GM19467 (cell line): ENCODE results near the gene ATP6V1D.
A peak's percentile ranks its signal among the peaks of the same experiment; 100 is the strongest.
"Not testable (repeated sequence)": the region's sequence is repeated elsewhere in the genome, so short reads cannot be mapped to it uniquely, and the experiment has no call there.

ENCODE experiments used
- ATAC-seq: cut with Tn5 transposase; IDR thresholded peaks from one replicate; pipeline ENCODE4 v1.9.1; 2021; ENCODE audit warnings: mild to moderate bottlenecking, moderate library complexity; ENCODE audit not compliant: unreplicated experiment

ATP6V1D gene

GRCh38 chr14:67359775-67360469, at the start of gene ATP6V1D, which contains the start of gene EIF2S1:
TSS of gene ATP6V1D (minus strand) at chr14:67359804. CDS start at chr14:67359698, 106 bp downstream.
TSS of gene EIF2S1 (plus strand) at chr14:67360328. CDS start at chr14:67364768, 4,440 bp downstream.
- peak; percentile 91 for ATAC-seq

DNA sequence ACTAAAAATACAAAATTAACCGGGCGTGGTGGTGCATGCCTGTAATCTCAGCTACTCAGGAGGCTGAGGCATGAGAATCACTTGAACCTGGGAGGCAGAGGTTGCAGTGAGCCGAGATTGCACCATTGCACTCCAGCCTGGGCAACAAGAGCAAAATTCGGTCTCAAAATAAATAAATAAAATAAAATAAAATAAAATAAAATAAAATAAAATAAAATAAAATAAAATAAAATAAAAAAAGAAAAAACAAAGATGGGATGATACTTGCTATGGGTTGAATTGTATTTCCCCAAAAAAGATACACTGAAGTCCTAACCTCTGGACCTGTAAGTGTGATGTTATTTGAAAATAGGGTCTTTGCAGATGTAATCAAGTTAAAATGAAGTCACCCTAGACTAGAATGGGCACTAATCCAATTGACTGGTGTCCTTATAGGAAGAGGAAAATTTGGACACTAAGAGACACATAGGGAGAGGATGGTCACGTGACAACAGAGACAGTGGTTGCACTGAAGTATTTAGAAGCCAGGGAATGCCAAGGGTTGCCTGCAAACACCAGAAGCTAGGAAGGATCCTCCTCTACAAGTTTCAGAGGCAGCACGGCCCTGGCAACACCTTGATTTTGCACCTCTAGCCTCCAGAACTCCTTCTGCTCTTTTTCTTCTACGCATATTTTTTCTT, 48.7 kb upstream of the ATP6V1D start:
- ATAC-seq: not testable (repeated sequence)

- ATAC-seq: no peak
These were observed 46.2 kb upstream of the ATP6V1D start for GRCh38 chr14:67405771-67406170.

GRCh38 chr14:67400434-67400833, 40.8 kb upstream of the ATP6V1D start:
- no peak for ATAC-seq

GRCh38 chr14:67397536-67397935, 37.9 kb upstream of the ATP6V1D start:
- no peak for ATAC-seq

GRCh38 chr14:67396381-67396970, 36.9 kb upstream of the ATP6V1D start:
- ATAC-seq: no peak

- ATAC-seq: no peak
These were observed 36.2 kb upstream of the ATP6V1D start for GRCh38 chr14:67395876-67396189.

DNA sequence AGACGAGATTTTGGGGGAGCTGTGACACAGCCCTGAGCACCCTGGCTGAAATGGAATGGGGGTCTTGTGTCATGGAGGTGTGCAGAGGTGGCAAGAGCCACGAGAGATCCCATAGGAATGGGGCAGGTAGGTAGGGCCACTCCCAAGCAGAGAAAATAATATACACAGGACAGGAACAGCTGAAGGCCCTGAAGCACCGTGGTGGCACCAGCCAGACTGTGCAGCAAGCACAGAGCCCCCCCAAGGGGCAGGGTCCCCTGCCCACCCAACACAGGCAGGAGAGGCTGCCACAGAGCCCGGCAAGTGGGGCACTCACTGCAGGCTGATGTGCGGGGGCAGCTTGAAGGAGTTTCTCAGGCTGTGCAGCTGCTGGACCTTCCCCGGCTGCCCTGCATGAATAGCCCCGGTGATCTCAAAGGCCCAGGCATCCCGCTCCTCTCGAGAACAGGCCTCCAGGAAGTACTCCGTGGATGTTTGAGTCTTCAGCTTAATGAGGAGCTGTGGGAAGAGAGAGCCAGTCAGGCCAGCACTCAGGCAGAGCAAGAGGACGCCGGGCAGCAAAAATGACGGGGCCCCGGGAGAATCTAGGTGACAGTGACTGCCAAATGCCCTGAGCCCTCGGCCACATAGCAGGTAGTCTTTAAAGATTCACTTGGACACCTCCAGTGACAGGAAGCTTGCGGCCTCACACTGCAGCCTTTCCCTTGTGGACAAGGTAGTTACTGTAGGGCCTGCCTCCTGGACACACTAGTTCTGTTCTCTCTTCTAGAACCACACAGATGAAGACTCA, 35.7 kb upstream of the ATP6V1D start:
- ATAC-seq: no peak

DNA sequence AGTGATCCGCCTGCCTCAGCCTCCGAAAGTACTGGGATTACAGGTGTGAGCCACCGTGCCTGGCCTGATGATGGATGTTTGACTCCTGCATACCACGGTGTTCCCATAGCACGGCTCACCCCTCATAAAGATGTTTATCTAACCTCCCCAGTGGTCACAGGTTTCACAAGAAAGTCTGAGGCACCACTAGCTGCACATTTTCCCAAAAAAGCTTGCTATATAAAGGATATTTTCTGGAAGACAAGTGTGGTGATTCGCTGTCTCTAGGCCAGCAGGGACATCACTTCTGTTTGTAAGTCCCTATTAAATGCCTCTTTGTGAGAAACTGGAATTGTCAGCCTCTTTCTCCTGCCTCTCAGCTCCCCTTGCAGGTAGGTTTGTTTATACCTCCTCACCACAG, 34.1 kb upstream of the ATP6V1D start:
- ATAC-seq: no peak

- ATAC-seq: no peak
These were observed 33.2 kb upstream of the ATP6V1D start for GRCh38 chr14:67392800-67393199.

DNA sequence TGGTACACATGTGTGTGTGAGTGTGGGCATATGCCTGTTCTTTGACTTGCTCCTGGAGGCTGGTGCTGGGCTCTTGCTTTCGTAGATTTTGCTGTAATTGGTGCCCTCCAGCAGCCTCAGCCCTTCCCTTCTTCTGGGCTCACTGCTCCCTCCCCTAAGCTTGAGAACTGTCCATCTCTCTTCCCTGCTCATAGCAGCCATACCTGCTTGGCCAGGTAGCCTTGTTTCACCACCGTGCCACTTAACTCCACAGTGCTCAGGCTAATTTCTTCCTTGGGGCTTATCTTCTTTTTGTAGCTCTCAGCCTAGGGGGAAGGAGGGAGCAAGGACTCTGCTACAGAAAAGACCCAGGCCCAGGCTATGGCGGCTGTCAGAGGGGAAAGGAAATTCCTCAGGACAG, 32.5 kb upstream of the ATP6V1D start:
- ATAC-seq: no peak

DNA sequence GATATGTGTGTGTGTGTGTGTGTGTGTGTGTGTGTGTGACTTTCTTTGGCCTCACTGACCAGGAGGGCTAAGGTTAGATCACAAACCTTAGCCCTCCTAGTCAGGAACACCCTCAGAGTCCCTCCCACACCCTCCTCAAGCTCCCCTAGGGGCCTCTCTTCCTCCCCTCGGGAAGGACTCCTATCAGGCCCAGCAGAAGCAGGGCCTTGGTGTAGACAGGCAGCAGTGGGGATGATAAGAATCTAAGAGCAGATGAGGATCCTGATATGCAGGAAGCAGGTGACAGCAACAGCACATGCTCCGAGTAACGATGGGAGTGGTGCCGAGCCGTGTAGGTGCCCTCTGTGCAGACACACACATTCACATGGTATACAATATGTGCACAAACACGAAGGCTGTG, 31.7 kb upstream of the ATP6V1D start:
- ATAC-seq: no peak

DNA sequence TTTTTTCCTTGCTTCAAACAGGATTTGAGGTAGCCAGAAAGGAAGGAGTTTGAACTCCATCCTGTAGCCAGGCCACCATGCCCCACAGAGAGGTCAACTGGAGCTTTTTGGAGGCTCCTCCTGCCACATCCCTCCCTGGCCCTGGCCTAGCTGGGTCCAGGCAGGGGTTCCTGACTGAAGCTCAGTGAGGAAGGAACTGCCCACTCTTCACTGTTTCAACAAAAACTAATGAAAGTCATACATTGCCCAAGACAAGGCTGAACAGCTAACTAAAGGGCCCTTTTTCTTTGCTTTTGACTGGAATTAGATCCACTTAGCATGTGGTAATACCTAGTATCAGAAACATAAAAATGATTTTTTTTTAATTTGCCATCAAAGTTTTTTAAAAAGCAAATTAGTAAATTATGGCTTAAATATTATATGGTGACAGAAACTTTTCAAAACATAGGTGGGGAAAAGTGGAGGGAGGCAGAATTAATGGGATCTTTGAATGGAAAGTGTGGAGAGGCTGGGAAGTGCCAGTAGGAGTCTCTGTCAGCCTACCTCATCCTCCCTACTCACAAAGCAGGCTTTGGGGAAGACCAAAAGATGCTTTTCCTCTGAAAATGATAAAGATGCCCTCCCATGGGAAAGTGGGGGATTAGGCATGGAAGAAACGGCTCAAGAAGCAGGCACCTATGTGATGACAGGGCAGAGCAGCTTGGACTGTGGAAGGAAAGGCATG, 30.4 kb upstream of the ATP6V1D start:
- no peak for ATAC-seq

GRCh38 chr14:67389275-67389674, 29.7 kb upstream of the ATP6V1D start:
- no peak for ATAC-seq

GRCh38 chr14:67387195-67387594, 27.6 kb upstream of the ATP6V1D start:
- no peak for ATAC-seq

DNA sequence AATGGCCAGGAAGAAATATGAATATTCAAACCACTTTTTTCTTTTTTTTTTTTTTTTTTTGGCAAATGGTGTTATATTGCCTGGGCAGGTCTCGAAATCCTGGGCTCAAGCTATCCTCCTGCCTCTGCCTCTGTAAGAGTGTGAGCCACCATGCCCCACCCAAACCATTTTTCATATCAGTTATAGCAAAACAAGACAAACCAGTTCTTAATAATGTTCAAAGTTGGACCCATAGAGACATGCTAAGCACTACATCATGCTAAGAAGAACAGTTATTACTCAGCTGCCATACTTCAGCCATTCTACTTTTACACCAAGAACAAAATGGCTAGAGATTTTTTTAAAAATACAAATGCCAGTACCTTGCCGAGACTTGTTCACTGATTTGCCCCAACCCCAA, 26.0 kb upstream of the ATP6V1D start:
- no peak for ATAC-seq

DNA sequence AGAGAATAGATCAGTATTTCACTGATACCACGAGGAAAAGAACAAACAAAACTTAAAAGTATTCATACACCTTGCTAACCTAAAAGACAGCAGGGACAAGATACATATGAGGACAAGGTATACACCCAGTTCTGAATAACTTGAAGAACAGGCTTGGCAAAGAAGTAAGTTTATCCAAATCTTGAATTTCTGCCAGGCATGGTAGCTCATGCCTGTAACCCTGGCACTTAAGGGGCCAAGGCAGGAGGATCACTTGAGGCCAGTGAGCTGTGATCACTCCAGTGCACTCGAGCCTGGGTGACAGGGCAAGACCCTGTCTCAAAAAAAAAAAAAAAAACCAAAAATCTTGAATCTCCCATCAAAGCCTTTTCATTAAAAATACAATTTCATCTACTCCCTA, 25.5 kb upstream of the ATP6V1D start:
- ATAC-seq: no peak

DNA sequence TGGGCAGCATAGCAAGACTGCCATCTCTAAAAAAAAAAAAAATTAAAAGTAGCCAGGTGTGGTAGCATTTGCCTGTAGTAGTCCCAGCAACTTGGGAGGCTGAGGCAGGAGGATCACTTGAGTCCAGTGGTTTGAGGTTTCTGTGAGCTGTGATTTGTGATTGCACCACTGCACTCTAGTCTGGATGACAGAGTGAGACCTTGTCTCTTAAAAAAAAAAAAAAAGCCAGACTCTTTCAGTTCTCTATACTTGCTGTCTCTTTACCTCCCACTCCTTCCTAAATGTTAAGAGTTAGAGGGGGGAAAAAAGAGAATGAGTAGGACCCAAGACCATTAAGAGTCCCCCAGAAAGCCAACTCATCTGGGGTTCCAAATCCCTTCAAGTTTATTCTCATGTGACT, 18.3 kb upstream of the ATP6V1D start:
- ATAC-seq: no peak

DNA sequence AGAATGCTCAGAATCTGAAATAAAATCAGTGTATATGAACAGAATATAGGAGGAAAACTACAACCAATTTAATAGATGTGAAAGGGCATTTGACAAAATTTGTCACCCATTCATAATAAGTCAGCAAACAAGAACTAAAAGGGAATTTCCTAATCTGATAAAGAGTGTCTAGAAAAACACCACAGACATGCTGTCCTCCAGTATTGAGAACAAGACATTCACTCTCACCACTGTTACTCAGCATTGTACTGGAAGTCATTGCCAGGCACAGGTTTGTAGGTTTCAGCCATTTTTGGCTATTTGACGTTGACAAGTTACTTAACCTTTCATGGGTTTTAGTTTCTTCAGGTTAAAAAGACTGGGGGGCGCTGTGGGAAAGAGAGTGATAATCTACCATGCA, 13.7 kb upstream of the ATP6V1D start:
- no peak for ATAC-seq

GRCh38 chr14:67372833-67373232, 13.2 kb upstream of the ATP6V1D start:
- ATAC-seq: no peak
